Measurements from ENCODE around the gene ATP9B. TPM values are rescaled to one million over a fixed set of nuclear protein-coding genes. Genes with fewer than 3 reads are reported as not detected.

ATP9B gene
- total and polyA plus RNA-seq, 10 of the 15 experiments (the other 5 are each of a cell fraction or from before 2014, with no cell fraction given): 0.74 to 20.7 (median 12.9) TPM

DNA sequence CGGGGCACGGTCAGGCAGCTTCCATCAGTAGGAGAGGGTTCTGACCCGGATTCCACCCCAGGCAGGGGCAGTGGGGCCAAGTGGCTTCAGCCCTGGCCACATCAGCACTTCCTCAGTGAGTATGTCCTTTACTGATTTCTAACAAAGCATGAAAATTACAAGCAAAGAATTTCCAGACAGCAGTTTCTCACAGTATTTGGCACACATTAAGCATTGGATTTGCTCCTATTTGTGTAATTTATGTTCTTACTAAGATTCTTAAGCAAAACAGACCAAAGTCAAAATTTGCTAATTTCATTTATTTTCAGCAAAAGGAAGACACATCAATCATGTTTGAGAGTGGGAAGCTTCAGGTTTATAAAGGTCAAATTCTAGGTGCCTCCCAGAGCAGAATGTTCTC, 253.2 kb downstream of the ATP9B start:
- no peak overlapping the region for H3K4me2 ChIP-seq (ENCODE audit: control insufficient read depth, insufficient read depth)
- ChIA-PET RAD21 (ENCODE audit: unreplicated experiment) (no interaction called here), SMC1A (ENCODE audit: uncharacterized antibody, unreplicated experiment) (no interaction called here), CTCF (no interaction called here), POLR2A (no interaction called here)
- no peaks in the 10 kb centered on the region for H4K20me1 ChIP-seq (ENCODE audit: control insufficient read depth, insufficient read depth)
- BruUV-seq (replicated peaks): no TSS peak
- TF ChIP-seq ZSCAN29 (IDR thresholded peaks at IDR 0.05) (no peak), HDAC6 (IDR thresholded peaks at IDR 0.05; ENCODE audit: unreplicated experiment) (no peak), BRCA1 (IDR thresholded peaks at IDR 0.05; ENCODE audit: low read depth, low read length) (no peak), EGR1 (IDR thresholded peaks at IDR 0.05; ENCODE audit: borderline replicate concordance in 1 of 2, low read depth in 2 of 2, low read length in 2 of 2) (no peak), SREBF2 (IDR thresholded peaks at IDR 0.05; ENCODE audit: low read length) (no peak), ZZZ3 (IDR thresholded peaks at IDR 0.05; ENCODE audit: control insufficient read depth, insufficient read length, low read depth) (no peak), POLR2AphosphoS5 (IDR thresholded peaks at IDR 0.05; ENCODE audit: low read length) (no peak), NR2C1 (IDR thresholded peaks at IDR 0.05) (no peak), CHD1 (IDR thresholded peaks at IDR 0.05; ENCODE audit: low read depth, low read length) (no peak)
- TF ChIP-seq, protein P1, sequence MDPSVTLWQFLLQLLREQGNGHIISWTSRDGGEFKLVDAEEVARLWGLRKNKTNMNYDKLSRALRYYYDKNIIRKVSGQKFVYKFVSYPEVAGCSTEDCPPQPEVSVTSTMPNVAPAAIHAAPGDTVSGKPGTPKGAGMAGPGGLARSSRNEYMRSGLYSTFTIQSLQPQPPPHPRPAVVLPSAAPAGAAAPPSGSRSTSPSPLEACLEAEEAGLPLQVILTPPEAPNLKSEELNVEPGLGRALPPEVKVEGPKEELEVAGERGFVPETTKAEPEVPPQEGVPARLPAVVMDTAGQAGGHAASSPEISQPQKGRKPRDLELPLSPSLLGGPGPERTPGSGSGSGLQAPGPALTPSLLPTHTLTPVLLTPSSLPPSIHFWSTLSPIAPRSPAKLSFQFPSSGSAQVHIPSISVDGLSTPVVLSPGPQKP (IDR thresholded peaks at IDR 0.05; ENCODE audit: low read depth, low read length): no peak
- TF ChIP-seq, protein P2, sequence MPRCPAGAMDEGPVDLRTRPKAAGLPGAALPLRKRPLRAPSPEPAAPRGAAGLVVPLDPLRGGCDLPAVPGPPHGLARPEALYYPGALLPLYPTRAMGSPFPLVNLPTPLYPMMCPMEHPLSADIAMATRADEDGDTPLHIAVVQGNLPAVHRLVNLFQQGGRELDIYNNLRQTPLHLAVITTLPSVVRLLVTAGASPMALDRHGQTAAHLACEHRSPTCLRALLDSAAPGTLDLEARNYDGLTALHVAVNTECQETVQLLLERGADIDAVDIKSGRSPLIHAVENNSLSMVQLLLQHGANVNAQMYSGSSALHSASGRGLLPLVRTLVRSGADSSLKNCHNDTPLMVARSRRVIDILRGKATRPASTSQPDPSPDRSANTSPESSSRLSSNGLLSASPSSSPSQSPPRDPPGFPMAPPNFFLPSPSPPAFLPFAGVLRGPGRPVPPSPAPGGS (IDR thresholded peaks at IDR 0.05; ENCODE audit: borderline replicate concordance, insufficient read depth, low read depth, low read length, poor library complexity, severe bottlenecking): no peak
- TF ChIP-seq, protein P3, sequence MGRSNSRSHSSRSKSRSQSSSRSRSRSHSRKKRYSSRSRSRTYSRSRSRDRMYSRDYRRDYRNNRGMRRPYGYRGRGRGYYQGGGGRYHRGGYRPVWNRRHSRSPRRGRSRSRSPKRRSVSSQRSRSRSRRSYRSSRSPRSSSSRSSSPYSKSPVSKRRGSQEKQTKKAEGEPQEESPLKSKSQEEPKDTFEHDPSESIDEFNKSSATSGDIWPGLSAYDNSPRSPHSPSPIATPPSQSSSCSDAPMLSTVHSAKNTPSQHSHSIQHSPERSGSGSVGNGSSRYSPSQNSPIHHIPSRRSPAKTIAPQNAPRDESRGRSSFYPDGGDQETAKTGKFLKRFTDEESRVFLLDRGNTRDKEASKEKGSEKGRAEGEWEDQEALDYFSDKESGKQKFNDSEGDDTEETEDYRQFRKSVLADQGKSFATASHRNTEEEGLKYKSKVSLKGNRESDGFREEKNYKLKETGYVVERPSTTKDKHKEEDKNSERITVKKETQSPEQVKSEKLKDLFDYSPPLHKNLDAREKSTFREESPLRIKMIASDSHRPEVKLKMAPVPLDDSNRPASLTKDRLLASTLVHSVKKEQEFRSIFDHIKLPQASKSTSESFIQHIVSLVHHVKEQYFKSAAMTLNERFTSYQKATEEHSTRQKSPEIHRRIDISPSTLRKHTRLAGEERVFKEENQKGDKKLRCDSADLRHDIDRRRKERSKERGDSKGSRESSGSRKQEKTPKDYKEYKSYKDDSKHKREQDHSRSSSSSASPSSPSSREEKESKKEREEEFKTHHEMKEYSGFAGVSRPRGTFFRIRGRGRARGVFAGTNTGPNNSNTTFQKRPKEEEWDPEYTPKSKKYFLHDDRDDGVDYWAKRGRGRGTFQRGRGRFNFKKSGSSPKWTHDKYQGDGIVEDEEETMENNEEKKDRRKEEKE (IDR thresholded peaks at IDR 0.05): no peak
- in situ Hi-C loops (cut with MboI) (no loop called here), intact Hi-C loops (cut with micrococcal nuclease; ENCODE audit: unreplicated experiment) (no loop called here)
- H3K9me3 ChIP-seq (replicated peaks; ENCODE audit: control insufficient read depth, insufficient read depth, low read length): no peaks in the 10 kb centered on the region; the same call in 2 of the 3 replicates
- no peaks in the 10 kb centered on the region for H3K79me2 ChIP-seq (ENCODE audit: control insufficient read depth, insufficient read depth, low read length)
- DNase-seq (ENCODE audit: low read depth, low spot score) (no peak), ATAC-seq (no peak), FAIRE-seq (no peak)
- H3K4me1 ChIP-seq (ENCODE audit: control insufficient read depth, insufficient read depth, low read length): no peaks in the 10 kb centered on the region; the same call in 1 of the 2 replicates
- no peak overlapping the region for H2AFZ ChIP-seq (ENCODE audit: control insufficient read depth, low read depth, low read length)
- H3K4me3 ChIP-seq: no peak overlapping the region
- no peak overlapping the region for H3K27ac ChIP-seq (ENCODE audit: control insufficient read depth, insufficient read depth)
- no peak overlapping the region for H3K9ac ChIP-seq (ENCODE audit: control insufficient read depth, insufficient read depth, low read length)
- WGBS (ENCODE audit: insufficient coverage, insufficient replicate concordance, low lambda C conversion rate, missing lambda C conversion rate): 97% methylated on average over 3 of the region's 3 CpGs
- H3K36me3 ChIP-seq (ENCODE audit: control insufficient read depth in 2 of 2, insufficient read depth in 2 of 2, low read length in 1 of 2): no peaks in the 10 kb centered on the region; a peak in 2 of 4 replicates
- H3K27me3 ChIP-seq (replicated peaks in 1 of 2; ENCODE audit: control insufficient read depth in 2 of 2, insufficient read depth in 2 of 2, low read length in 1 of 2): no peaks in the 10 kb centered on the region
